Loucy (cell line): ENCODE results near the gene CD300E.

ENCODE experiments used
- H2AFZ ChIP-seq: fragments of 200-600 bp; sonication (generic); 2 replicates; pipeline ENCODE4 v1.6.0; 2016; ENCODE audit warnings: antibody characterized with exemption, mild to moderate bottlenecking, low read length, moderate library complexity
- H3F3A ChIP-seq: fragments of 200-600 bp; 2 replicates; pipeline ENCODE4 v1.6.0; 2016; ENCODE audit warnings: antibody characterized with exemption, low read depth, mild to moderate bottlenecking
- H3K27me3 ChIP-seq: fragments of 200-600 bp; sonication (generic); 2 replicates; pipeline ENCODE4 v1.6.1; 2014; ENCODE audit warnings: low read length, mild to moderate bottlenecking; ENCODE audit not compliant: insufficient read depth, poor library complexity, severe bottlenecking
- H3K36me3 ChIP-seq: fragments of 200-600 bp; sonication (generic); 2 replicates; pipeline ENCODE4 v1.6.1; 2016; ENCODE audit warnings: low read length; ENCODE audit not compliant: insufficient read depth
- H3K4me1 ChIP-seq: fragments of 200-600 bp; sonication (generic); 2 replicates; pipeline ENCODE4 v1.5.1; 2014; ENCODE audit warnings: low read length, mild to moderate bottlenecking; ENCODE audit not compliant: insufficient read depth, poor library complexity, severe bottlenecking
- H3K4me2 ChIP-seq: fragments of 200-600 bp; sonication (generic); 2 replicates; pipeline ENCODE4 v1.6.0; 2014; ENCODE audit warnings: antibody characterized with exemption, low read length, low read depth, mild to moderate bottlenecking; ENCODE audit not compliant: poor library complexity, severe bottlenecking
- H3K4me3 ChIP-seq: fragments of 200-600 bp; sonication (generic); 2 replicates; pipeline ENCODE4 v1.5.1; 2014; ENCODE audit warnings: low read length, mild to moderate bottlenecking, mixed read lengths; ENCODE audit not compliant: poor library complexity, severe bottlenecking
- H3K79me2 ChIP-seq: fragments of 200-600 bp; sonication (generic); 2 replicates; pipeline ENCODE4 v1.6.1; 2014; ENCODE audit warnings: low read length; ENCODE audit not compliant: insufficient read depth
- H3K9ac ChIP-seq: fragments of 200-600 bp; sonication (generic); 2 replicates; pipeline ENCODE4 v1.6.0; 2014; ENCODE audit warnings: mild to moderate bottlenecking, low read depth, low read length, moderate library complexity; ENCODE audit not compliant: poor library complexity, severe bottlenecking
- H3K9me2 ChIP-seq: fragments of 200-600 bp; sonication (generic); replicated peaks from 2 replicates; pipeline ENCODE4 v1.6.1; 2016; ENCODE audit warnings: low read depth, low read length, mixed read lengths
- H3K9me3 ChIP-seq: fragments of 200-600 bp; sonication (generic); 2 replicates; pipeline ENCODE4 v1.6.1; 2014; ENCODE audit warnings: mild to moderate bottlenecking, antibody characterized with exemption, low read length, low read depth; ENCODE audit not compliant: insufficient read depth
- H4K20me1 ChIP-seq: fragments of 200-600 bp; sonication (generic); 2 replicates; pipeline ENCODE4 v1.6.0; 2014; ENCODE audit warnings: antibody characterized with exemption, low read length, mild to moderate bottlenecking; ENCODE audit not compliant: insufficient read depth, poor library complexity, severe bottlenecking
- EZH2phosphoT487 ChIP-seq: fragments of 200-600 bp; IDR thresholded peaks from 2 replicates; pipeline ENCODE4 v1.6.1; 2018; ENCODE audit warnings: antibody characterized with exemption, mild to moderate bottlenecking, moderate library complexity, borderline replicate concordance
- TF ChIP-seq, protein P1 (sequence below): fragments of 200-600 bp; sonication (generic); conservative IDR thresholded peaks from 2 replicates; pipeline ENCODE4 v1.5.1; 2014; ENCODE audit warnings: mild to moderate bottlenecking, antibody characterized with exemption, low read length

The CD300E gene

DNA sequence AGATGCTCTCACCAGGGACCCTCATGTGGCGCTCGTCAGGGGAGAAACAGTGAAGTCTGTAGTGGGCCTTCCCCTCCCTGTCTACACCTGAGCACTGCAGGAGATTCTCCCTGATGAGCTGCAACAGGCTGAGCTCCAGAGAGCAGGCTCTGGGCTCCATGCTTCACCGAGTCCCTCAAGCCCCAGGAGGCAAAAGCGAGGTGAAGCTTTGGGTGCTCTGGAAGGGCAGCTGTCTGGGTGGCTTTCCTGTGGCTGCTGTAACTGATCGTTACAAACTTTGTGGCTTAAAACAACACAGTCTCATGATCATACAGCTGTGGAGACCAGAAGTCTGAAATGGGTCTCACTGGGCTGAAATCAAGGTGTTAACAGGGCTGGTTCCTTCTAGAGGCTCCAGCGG is 19.3 kb downstream of the CD300E start:
- Histone ChIP-seq H2AFZ (no peak overlapping the region), H3K79me2 (no peaks in the 10 kb centered on the region), H3K27me3 (no peaks in the 10 kb centered on the region), H3K4me3 (no peak overlapping the region), H3F3A (no peaks in the 10 kb centered on the region), H3K9me2 (no peaks in the 10 kb centered on the region), H3K9me3 (no peaks in the 10 kb centered on the region), H3K36me3 (no peaks in the 10 kb centered on the region), H4K20me1 (no peaks in the 10 kb centered on the region), H3K4me1 (no peaks in the 10 kb centered on the region), H3K9ac (no peak overlapping the region), H3K4me2 (no peak overlapping the region)
- no peak for TF ChIP-seq EZH2phosphoT487
- TF ChIP-seq, protein P1, sequence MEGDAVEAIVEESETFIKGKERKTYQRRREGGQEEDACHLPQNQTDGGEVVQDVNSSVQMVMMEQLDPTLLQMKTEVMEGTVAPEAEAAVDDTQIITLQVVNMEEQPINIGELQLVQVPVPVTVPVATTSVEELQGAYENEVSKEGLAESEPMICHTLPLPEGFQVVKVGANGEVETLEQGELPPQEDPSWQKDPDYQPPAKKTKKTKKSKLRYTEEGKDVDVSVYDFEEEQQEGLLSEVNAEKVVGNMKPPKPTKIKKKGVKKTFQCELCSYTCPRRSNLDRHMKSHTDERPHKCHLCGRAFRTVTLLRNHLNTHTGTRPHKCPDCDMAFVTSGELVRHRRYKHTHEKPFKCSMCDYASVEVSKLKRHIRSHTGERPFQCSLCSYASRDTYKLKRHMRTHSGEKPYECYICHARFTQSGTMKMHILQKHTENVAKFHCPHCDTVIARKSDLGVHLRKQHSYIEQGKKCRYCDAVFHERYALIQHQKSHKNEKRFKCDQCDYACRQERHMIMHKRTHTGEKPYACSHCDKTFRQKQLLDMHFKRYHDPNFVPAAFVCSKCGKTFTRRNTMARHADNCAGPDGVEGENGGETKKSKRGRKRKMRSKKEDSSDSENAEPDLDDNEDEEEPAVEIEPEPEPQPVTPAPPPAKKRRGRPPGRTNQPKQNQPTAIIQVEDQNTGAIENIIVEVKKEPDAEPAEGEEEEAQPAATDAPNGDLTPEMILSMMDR, result no peak

DNA sequence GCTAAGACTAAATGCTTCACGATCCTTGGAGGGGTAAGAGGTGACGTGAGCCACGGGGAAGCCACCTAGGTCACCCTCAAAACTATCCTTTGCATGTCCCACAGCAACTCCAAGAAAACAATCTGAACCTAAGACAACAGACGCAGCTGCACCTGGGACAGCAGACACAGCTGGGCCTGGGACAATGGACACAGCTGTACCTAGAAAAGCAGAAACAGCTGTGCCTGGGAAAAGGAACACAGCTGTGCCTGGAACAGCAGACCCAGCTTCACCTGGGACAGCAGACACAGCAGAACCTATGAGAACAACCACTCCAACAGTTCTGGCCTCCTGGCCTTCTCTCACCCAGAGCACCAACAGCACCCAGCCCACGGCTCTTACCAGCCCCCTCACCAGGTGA is 19.8 kb downstream of the CD300E start:
- H3K4me2 ChIP-seq, result no peak overlapping the region
- H2AFZ ChIP-seq, result no peak overlapping the region

DNA sequence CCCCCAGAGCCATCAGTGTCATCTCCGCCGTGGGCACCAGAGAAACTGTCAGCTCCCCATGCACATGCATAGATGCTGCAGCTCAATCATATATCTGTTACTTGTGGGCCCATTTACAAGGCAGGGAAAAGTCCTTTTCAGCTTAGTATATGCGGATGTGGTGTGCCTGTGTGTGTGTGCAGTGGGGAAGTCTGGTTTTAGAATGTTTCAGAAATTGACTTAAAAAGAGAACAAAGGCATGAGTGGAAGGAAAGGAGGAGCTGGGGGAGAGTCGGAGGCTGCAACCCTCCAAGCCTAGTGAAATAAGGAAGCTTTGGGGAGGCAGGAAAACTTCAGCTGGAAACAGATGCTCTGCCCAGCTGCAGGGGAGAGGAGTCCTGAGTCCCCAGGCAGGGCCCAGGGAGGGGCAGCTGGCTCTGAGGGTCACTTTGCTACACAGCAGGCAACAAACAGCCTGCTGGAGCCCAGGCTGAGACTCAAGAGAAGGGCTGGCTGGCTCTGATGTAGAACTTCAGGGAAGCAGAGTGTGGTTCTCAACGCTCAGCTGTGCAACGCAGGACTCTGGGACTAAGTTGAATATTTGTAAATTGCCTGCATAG is 20.4 kb downstream of the CD300E start:
- peaks cover 7% of the 10 kb centered on the region for H3K4me1 ChIP-seq
- H3K4me3 ChIP-seq, result no peak overlapping the region
- no peak overlapping the region for H3K4me2 ChIP-seq
- H3K9me3 ChIP-seq, result no peaks in the 10 kb centered on the region
- no peaks in the 10 kb centered on the region for H3K36me3 ChIP-seq
- no peaks in the 10 kb centered on the region for H3K79me2 ChIP-seq
- no peaks in the 10 kb centered on the region for H3K27me3 ChIP-seq
- H2AFZ ChIP-seq, result no peak overlapping the region
- H3K9me2 ChIP-seq, result no peaks in the 10 kb centered on the region
- no peaks in the 10 kb centered on the region for H3F3A ChIP-seq
- no peak overlapping the region for H3K9ac ChIP-seq
- no peaks in the 10 kb centered on the region for H4K20me1 ChIP-seq
- TF ChIP-seq EZH2phosphoT487, result no peak
- TF ChIP-seq, protein P1, result no peak

More for the DNA sequence above, 19.8 kb downstream of the CD300E start:
- H3K9ac ChIP-seq, result no peak overlapping the region
- H3K9me3 ChIP-seq, result no peaks in the 10 kb centered on the region
- no peak for TF ChIP-seq EZH2phosphoT487
- no peaks in the 10 kb centered on the region for H3K79me2 ChIP-seq
- H3K36me3 ChIP-seq, result no peaks in the 10 kb centered on the region
- H3F3A ChIP-seq, result no peaks in the 10 kb centered on the region
- no peaks in the 10 kb centered on the region for H3K9me2 ChIP-seq
- H3K27me3 ChIP-seq, result no peaks in the 10 kb centered on the region
- H4K20me1 ChIP-seq, result no peaks in the 10 kb centered on the region
- no peak overlapping the region for H3K4me3 ChIP-seq
- H3K4me1 ChIP-seq, result peaks cover 4% of the 10 kb centered on the region
